Activated CD8-positive, alpha-beta memory T cell treated with anti-CD3 and anti-CD28 coated beads for 4 hours (primary cell): ENCODE measurements around the gene MAP3K3.

ENCODE experiments used
- DNase-seq, 2 donors: peaks; one replicate each; pipeline ENCODE4 v3.0.0-alpha.2; 2020; ENCODE audit warnings: low read depth in 2 of 2

Gene MAP3K3

GRCh38 chr17:63652106-63652505, 29.9 kb downstream of the MAP3K3 start:
- no peak for DNase-seq

DNA sequence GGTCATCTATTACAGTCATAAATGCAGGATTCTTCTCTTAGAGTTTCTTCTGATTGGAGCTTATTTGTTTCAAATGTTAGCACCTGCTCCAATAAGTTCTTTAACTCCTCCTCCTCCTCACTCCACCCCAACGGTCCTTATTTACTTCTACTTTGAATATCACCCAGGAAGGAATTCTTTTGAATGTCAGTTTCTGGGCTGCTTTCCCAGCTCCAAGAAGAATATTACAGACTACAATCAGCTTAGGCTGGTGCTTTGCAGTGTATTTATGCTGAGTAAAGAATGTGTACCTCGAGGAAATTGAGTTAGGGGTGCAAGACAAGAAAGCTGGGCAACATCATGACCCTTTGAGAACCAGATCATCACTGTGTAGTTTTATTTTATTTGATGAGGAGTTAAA, 30.8 kb downstream of the MAP3K3 start:
- no peak for DNase-seq

GRCh38 chr17:63657786-63658185, 35.6 kb downstream of the MAP3K3 start:
- no peak for DNase-seq

DNA sequence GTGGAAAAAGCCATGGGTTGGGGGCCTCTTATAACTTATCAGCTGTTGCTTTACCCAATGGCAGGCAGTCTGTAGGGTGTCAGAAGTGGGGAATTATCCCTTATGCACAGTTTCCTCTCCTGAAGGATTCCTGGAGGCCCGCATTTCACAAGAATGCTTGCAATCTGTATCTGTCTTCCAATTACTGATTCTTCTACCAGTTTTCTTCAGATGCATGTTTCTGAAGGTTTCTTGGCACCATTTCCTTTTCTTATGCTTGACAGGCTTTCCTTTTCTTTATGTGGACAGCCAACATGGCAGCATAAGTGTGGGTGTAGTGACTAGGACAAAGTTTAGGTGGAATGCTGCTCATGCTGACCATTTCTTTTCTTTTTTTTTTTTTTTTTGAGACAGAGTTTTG, 36.1 kb downstream of the MAP3K3 start:
- no peak for DNase-seq

- no peak for DNase-seq
Measured at GRCh38 chr17:63659850-63660249, 37.6 kb downstream of the MAP3K3 start.

DNA sequence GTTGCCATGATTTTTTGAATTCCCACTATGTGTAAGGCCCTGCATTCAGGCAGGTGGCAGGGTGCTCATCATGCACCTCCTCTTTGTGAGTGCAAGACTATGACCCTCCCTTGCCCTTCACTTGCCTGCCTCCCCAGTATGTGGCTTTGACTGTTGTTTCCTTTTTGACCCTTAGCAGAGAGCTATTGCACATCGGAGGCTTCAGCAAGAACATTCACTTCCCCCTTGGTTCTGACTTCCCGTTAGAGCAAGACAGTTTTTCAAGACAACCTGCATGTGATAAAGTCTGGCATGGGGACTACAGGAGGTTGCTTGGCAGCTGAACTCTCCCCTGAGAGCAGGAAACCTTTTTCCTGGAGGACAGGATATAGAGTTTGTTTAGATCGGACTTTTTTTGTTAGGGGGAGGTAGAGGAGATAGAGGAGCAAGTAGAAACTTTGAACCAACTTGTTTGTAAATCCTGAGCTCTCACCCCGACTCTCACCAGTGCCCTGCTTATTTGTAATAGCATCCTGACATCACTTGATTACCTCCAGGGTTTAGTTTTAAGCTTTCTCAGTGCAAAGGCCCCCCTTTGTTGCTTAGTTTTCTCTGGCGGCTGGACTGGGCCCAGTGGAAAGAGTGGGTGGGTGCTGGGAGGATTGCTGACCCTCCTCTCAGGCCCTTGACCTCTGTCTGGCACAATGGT, 43.5 kb downstream of the MAP3K3 start:
- no peak for DNase-seq

GRCh38 chr17:63672856-63673255, 50.6 kb downstream of the MAP3K3 start:
- no peak for DNase-seq

DNA sequence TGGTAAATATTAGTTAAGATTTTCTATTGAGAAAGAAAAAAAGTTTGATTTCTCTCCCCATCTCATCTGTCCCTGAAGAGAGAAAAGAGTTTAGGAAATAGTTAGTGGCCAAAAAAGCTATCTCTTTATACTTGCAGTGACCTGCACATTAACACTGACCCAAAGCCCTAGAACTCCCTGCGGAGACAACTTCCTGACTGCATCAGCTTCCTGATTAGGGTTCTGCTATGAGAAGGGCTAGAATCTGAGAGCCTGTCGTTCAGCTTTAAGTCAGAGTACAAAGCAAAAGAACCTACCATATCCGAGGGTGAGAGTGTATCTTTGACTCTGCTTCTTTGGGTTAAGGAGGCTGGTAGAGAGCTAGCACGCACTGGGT, 53.0 kb downstream of the MAP3K3 start:
- no peak for DNase-seq

- DNase-seq = no peak
Measured at GRCh38 chr17:63675607-63676546, 53.7 kb downstream of the MAP3K3 start.

DNA sequence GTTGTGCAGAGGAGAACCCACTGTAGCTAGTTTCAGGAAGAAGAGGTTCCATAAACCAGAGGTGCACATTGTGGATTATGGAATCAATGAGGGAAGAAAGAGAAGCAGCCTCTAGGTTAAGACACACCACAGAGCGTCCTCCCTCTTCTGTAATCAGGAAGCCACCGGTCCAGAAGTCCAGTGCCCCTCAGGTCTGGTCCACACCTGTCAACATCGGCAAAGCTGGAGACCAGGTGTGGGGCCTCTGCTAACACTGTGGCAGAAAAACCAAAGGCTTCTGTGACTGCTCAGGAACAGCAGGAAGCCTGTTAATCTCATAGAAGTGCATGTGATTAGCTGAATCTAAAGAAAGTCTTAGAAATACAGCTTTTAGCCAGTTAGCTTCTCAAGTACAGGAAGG, 54.4 kb downstream of the MAP3K3 start:
- DNase-seq = no peak

GRCh38 chr17:63679214-63679613, 57.0 kb downstream of the MAP3K3 start:
- DNase-seq = no peak

- DNase-seq = no peak
Measured at GRCh38 chr17:63680700-63681099, 58.5 kb downstream of the MAP3K3 start.

- DNase-seq = no peak
Measured at GRCh38 chr17:63681530-63681929, 59.3 kb downstream of the MAP3K3 start.

- no peak for DNase-seq
Measured at GRCh38 chr17:63682441-63682840, 60.2 kb downstream of the MAP3K3 start.

GRCh38 chr17:63682981-63683380, 60.8 kb downstream of the MAP3K3 start:
- no peak for DNase-seq

DNA sequence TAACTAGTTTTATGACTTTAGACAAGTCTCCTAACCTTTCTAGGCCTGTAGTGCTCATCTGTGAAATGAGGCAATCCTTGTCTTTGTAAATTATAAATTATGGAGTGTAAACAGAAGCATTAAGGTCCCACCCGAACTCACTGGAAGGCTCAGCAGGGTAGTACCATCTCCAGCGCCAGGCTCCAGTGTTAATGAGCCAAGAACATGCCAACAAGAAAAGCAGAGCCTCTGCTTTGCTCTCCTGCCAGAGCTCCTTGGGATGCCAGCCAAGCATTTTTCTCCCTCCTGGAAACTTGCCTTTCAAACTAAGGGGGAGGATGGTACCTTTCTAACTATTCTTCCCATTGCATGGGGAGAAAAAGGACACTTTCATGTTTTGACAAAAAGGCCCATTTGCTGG, 62.8 kb downstream of the MAP3K3 start:
- no peak for DNase-seq

DNA sequence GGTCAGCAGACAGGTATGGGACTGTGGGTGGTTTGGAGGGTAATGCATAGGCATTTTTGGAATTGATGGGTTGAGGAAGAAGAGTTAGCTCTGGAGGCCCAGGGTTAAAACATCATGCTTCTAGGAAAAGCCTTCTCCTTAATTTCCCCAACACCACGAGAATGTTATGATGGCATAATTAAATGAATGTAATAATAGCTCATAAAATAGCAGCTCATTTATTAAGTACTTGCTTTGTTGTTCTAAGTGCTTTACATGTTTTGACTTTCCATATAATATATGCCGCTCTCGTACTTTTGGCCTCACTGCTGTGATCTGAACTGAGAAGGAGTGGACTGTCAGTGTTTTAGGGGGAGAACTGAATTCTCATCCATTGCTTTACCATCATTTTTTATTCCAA, 63.4 kb downstream of the MAP3K3 start:
- DNase-seq = no peak

- no peak for DNase-seq
Measured at GRCh38 chr17:63686138-63686685, 64.0 kb downstream of the MAP3K3 start.

DNA sequence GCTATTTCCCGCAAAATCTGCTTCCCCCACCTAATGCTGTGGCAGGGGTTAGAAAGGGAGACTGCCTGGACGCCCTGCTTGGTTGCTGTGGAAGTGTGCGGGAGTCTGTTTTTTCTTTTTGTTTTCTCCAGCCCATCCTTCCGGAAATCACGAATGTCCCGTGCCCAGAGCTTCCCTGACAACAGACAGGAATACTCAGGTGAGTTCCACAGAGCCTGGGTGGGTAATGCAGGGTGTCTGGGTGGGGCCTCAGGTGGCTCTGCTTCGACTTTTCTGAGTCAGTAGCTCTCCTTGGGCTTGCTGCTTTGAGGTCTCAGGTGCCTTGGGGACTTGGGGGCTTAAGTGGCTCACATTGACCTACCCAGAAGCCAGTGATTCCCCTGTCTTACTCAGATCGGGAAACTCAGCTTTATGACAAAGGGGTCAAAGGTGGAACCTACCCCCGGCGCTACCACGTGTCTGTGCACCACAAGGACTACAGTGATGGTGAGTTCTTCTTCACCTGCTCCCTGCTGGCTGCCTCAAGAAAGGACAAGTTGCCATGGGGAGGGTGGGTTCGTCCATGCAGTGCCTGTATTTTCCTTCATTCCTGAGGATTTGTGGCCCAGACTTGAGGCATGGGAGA, 66.3 kb downstream of the MAP3K3 start:
- DNase-seq = no peak

DNA sequence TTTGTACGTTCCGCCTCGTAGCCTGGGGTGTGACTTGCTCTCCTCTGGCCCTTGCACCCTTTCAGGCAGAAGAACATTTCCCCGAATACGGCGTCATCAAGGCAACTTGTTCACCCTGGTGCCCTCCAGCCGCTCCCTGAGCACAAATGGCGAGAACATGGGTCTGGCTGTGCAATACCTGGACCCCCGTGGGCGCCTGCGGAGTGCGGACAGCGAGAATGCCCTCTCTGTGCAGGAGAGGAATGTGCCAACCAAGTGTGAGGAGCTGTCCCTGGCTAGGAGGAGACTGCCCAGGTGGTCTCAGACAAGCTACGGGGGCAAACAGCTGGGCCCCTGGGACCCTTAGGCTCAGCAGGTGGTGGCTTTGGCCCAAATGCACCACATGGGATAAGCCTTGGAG, 67.3 kb downstream of the MAP3K3 start:
- DNase-seq = no peak

GRCh38 chr17:63692195-63692816, 70.1 kb downstream of the MAP3K3 start:
- no peak for DNase-seq
